HEK293 (cell line): ENCODE data around the gene CNOT6L.

ENCODE experiments used
- CTCF ChIA-PET: fragments of 350-600 bp; formaldehyde crosslinking; extraction: SDS; loops from one replicate; lab custom pipeline; 2021; ENCODE audit warnings: antibody characterized with exemption; lab: Yijun Ruan, JAX
- POLR2A ChIA-PET: fragments of 300-600 bp; formaldehyde crosslinking; extraction: SDS; loops from one replicate; lab custom pipeline; 2020; ENCODE audit warnings: antibody characterized with exemption, inconsistent platforms; lab: Yijun Ruan, JAX
- H3K27ac ChIP-seq: fragments of 200-500 bp; sonication (Bioruptor generic); 2 replicates; pipeline ENCODE4 v1.5.1; 2014; ENCODE audit warnings: low read depth, low read length, control low read depth, inconsistent platforms; ENCODE audit errors: extremely low read depth
- H3K36me3 ChIP-seq, 2 experiments: fragments of 200-500 bp in 1 of 2; sonication (Bioruptor generic) in 1 of 2; 1 replicate in 1 of 2; 2 replicates in 1 of 2; pipeline ENCODE4 v1.5.1; 2014 to 2017; ENCODE audit warnings: inconsistent platforms in 2 of 2, low read length in 2 of 2; ENCODE audit not compliant: control insufficient read depth in 2 of 2, insufficient read depth in 1 of 2
- H3K4me1 ChIP-seq: fragments of 200-500 bp; sonication (Bioruptor generic); 2 replicates; pipeline ENCODE4 v1.5.1; 2014; ENCODE audit warnings: mild to moderate bottlenecking, low read length, inconsistent platforms; ENCODE audit not compliant: control insufficient read depth, insufficient read depth
- H3K4me3 ChIP-seq: 2 replicates; pipeline ENCODE4 v1.5.1; 2011; ENCODE audit warnings: low read depth, mild to moderate bottlenecking, control low read depth, low read length, moderate library complexity
- H3K9me3 ChIP-seq: fragments of 200-500 bp; sonication (Bioruptor generic); 2 replicates; pipeline ENCODE4 v1.5.1; 2014; ENCODE audit warnings: low read depth, low read length, inconsistent platforms; ENCODE audit not compliant: control insufficient read depth, insufficient read depth
- RBAK ChIP-seq: fragments of 450-650 bp; formaldehyde crosslinking; IDR thresholded peaks from 2 replicates; pipeline ENCODE4 v1.5.1; 2016; ENCODE audit warnings: missing biosample characterization, missing genetic modification characterization
- YY2 ChIP-seq: fragments of 450-650 bp; formaldehyde crosslinking; IDR thresholded peaks from 2 replicates; pipeline ENCODE4 v1.5.1; 2016; ENCODE audit warnings: missing biosample characterization, missing genetic modification characterization
- ZBTB20 ChIP-seq: fragments of 450-650 bp; formaldehyde crosslinking; IDR thresholded peaks from 2 replicates; pipeline ENCODE4 v1.5.1; 2016; ENCODE audit warnings: missing biosample characterization, missing genetic modification characterization
- ZNF112 ChIP-seq: fragments of 450-650 bp; formaldehyde crosslinking; IDR thresholded peaks from 2 replicates; pipeline ENCODE4 v1.5.0; 2017; ENCODE audit warnings: missing biosample characterization, missing genetic modification characterization
- ZNF146 ChIP-seq: fragments of 450-650 bp; formaldehyde crosslinking; IDR thresholded peaks from 2 replicates; pipeline ENCODE4 v1.5.1; 2016; ENCODE audit warnings: missing biosample characterization, missing genetic modification characterization
- ZNF18 ChIP-seq: fragments of 450-650 bp; formaldehyde crosslinking; IDR thresholded peaks from 2 replicates; pipeline ENCODE4 v1.5.1; 2016; ENCODE audit warnings: missing biosample characterization, missing genetic modification characterization
- ZNF223 ChIP-seq: fragments of 450-650 bp; formaldehyde crosslinking; IDR thresholded peaks from 2 replicates; pipeline ENCODE4 v1.5.1; 2016; ENCODE audit warnings: missing biosample characterization, missing genetic modification characterization
- ZNF292 ChIP-seq: fragments of 450-650 bp; formaldehyde crosslinking; IDR thresholded peaks from 2 replicates; pipeline ENCODE4 v1.5.1; 2016; ENCODE audit warnings: low read depth, missing biosample characterization, missing genetic modification characterization, borderline replicate concordance
- ZNF302 ChIP-seq: fragments of 450-650 bp; formaldehyde crosslinking; IDR thresholded peaks from 2 replicates; pipeline ENCODE4 v1.5.1; 2016; ENCODE audit warnings: missing biosample characterization, missing genetic modification characterization, low read depth
- ZNF362 ChIP-seq: fragments of 450-650 bp; formaldehyde crosslinking; IDR thresholded peaks from 2 replicates; pipeline ENCODE4 v1.5.1; 2016; ENCODE audit warnings: missing biosample characterization, missing genetic modification characterization
- ZNF423 ChIP-seq: fragments of 450-650 bp; formaldehyde crosslinking; IDR thresholded peaks from 2 replicates; pipeline ENCODE4 v1.5.1; 2016; ENCODE audit warnings: missing biosample characterization, missing genetic modification characterization
- ZNF530 ChIP-seq: fragments of 450-650 bp; formaldehyde crosslinking; IDR thresholded peaks from 2 replicates; pipeline ENCODE4 v1.5.1; 2016; ENCODE audit warnings: low read depth, missing biosample characterization, missing genetic modification characterization
- ZNF548 ChIP-seq: fragments of 450-650 bp; formaldehyde crosslinking; IDR thresholded peaks from 2 replicates; pipeline ENCODE4 v1.5.1; 2016; ENCODE audit warnings: missing biosample characterization, missing genetic modification characterization
- ZNF596 ChIP-seq: fragments of 450-650 bp; IDR thresholded peaks from 2 replicates; pipeline ENCODE4 v1.5.0; 2018; ENCODE audit warnings: missing biosample characterization, mild to moderate bottlenecking, missing genetic modification characterization, moderate library complexity
- ZNF639 ChIP-seq: fragments of 450-650 bp; formaldehyde crosslinking; IDR thresholded peaks from 2 replicates; pipeline ENCODE4 v1.5.1; 2016; ENCODE audit warnings: missing biosample characterization, missing genetic modification characterization
- ZNF677 ChIP-seq: fragments of 450-650 bp; IDR thresholded peaks from 2 replicates; pipeline ENCODE4 v1.5.0; 2018; ENCODE audit warnings: missing biosample characterization, mild to moderate bottlenecking, missing genetic modification characterization, moderate library complexity
- ZNF830 ChIP-seq: fragments of 450-650 bp; IDR thresholded peaks from 2 replicates; pipeline ENCODE4 v1.5.0; 2018; ENCODE audit warnings: missing biosample characterization, missing genetic modification characterization, low read depth, mild to moderate bottlenecking, moderate library complexity
- ZNF837 ChIP-seq: fragments of 450-650 bp; formaldehyde crosslinking; IDR thresholded peaks from 2 replicates; pipeline ENCODE4 v1.5.1; 2016; ENCODE audit warnings: missing biosample characterization, missing genetic modification characterization

The CNOT6L gene

GRCh38 chr4:77787969-77788368 is 31.2 kb downstream of the CNOT6L start:
- H3K36me3 ChIP-seq = no peaks in the 10 kb centered on the region
- POLR2A ChIA-PET = no interaction called here
- TF ChIP-seq RBAK (tag by site-specific recombination) (no peak), YY2 (tag by site-specific recombination) (no peak), ZNF223 (tag by site-specific recombination) (no peak), ZNF596 (tag by site-specific recombination) (no peak), ZNF530 (tag by site-specific recombination) (no peak), ZNF830 (tag by site-specific recombination) (no peak), ZNF146 (tag by site-specific recombination) (no peak), ZNF423 (tag by site-specific recombination) (no peak)
- H3K9me3 ChIP-seq = no peaks in the 10 kb centered on the region
- no peak overlapping the region for H3K4me3 ChIP-seq
- CTCF ChIA-PET = no interaction called here
- no peak overlapping the region for H3K27ac ChIP-seq
- H3K4me1 ChIP-seq = no peaks in the 10 kb centered on the region; the same call in 1 of the 2 replicates

- POLR2A ChIA-PET = no interaction called here
- no peaks in the 10 kb centered on the region for H3K36me3 ChIP-seq
- CTCF ChIA-PET = no interaction called here
- TF ChIP-seq ZBTB20 (tag by site-specific recombination) = peak; percentile 39; the same call in 1 of the 2 replicates
- TF ChIP-seq ZNF677 (tag by site-specific recombination) = no peak
- H3K4me1 ChIP-seq = no peaks in the 10 kb centered on the region; the same call in 1 of the 2 replicates
- H3K9me3 ChIP-seq = no peaks in the 10 kb centered on the region
- no peak overlapping the region for H3K4me3 ChIP-seq
- H3K27ac ChIP-seq = no peak overlapping the region
Observed at GRCh38 chr4:77785669-77786068, 33.5 kb downstream of the CNOT6L start.

- TF ChIP-seq ZNF548 (no peak), ZNF639 (tag by site-specific recombination) (no peak), ZNF112 (no peak), ZNF302 (tag by site-specific recombination) (no peak), ZNF837 (tag by site-specific recombination) (no peak), ZNF292 (tag by site-specific recombination) (no peak), ZNF18 (tag by site-specific recombination) (no peak), ZNF362 (no peak)
Observed at GRCh38 chr4:77783895-77784294, 35.3 kb downstream of the CNOT6L start.

More at GRCh38 chr4:77783895-77784294, 35.3 kb downstream of the CNOT6L start:
- ChIA-PET POLR2A (no interaction called here), CTCF (interaction anchor here (0.7 to 1.0 kb wide), 2 partner anchors 17 to 481 kb away, joined by 3 to 4 read pairs; no protein-coding TSS in a partner anchor)
- H3K4me1 ChIP-seq = no peaks in the 10 kb centered on the region; the same call in 1 of the 2 replicates
- H3K9me3 ChIP-seq = no peaks in the 10 kb centered on the region
- no peak overlapping the region for H3K4me3 ChIP-seq
- no peaks in the 10 kb centered on the region for H3K36me3 ChIP-seq
- no peak overlapping the region for H3K27ac ChIP-seq
